ENCODE measurements around the gene CD2.

GRCh38 chr1:116764466-116764898 is 10.3 kb downstream of the CD2 start:
- TF ChIP-seq, protein P1, sequence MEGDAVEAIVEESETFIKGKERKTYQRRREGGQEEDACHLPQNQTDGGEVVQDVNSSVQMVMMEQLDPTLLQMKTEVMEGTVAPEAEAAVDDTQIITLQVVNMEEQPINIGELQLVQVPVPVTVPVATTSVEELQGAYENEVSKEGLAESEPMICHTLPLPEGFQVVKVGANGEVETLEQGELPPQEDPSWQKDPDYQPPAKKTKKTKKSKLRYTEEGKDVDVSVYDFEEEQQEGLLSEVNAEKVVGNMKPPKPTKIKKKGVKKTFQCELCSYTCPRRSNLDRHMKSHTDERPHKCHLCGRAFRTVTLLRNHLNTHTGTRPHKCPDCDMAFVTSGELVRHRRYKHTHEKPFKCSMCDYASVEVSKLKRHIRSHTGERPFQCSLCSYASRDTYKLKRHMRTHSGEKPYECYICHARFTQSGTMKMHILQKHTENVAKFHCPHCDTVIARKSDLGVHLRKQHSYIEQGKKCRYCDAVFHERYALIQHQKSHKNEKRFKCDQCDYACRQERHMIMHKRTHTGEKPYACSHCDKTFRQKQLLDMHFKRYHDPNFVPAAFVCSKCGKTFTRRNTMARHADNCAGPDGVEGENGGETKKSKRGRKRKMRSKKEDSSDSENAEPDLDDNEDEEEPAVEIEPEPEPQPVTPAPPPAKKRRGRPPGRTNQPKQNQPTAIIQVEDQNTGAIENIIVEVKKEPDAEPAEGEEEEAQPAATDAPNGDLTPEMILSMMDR (conservative IDR thresholded peaks at IDR 0.05 in 1 of 2, IDR thresholded peaks at IDR 0.05 in 1 of 2; ENCODE audit: low read depth in 1 of 2, low read length in 2 of 2): no peak
- TF ChIP-seq EZH2 (IDR thresholded peaks at IDR 0.05; ENCODE audit: low read length, missing control alignments): no peak

Measured in fibroblast of lung (primary cell).